DMS53 treated with DMSO at 0.1 percent for 48 hours (cell line): ENCODE measurements around the gene ESR2.
"Not testable (repeated sequence)": the region's sequence is repeated elsewhere in the genome, so short reads cannot be mapped to it uniquely, and the experiment has no call there.

Experiments used
- DNase-seq: peaks from one replicate; lab custom pipeline; 2025; ENCODE audit not compliant: unreplicated experiment; lab: John Stamatoyannopoulos, UW

Gene ESR2

DNA sequence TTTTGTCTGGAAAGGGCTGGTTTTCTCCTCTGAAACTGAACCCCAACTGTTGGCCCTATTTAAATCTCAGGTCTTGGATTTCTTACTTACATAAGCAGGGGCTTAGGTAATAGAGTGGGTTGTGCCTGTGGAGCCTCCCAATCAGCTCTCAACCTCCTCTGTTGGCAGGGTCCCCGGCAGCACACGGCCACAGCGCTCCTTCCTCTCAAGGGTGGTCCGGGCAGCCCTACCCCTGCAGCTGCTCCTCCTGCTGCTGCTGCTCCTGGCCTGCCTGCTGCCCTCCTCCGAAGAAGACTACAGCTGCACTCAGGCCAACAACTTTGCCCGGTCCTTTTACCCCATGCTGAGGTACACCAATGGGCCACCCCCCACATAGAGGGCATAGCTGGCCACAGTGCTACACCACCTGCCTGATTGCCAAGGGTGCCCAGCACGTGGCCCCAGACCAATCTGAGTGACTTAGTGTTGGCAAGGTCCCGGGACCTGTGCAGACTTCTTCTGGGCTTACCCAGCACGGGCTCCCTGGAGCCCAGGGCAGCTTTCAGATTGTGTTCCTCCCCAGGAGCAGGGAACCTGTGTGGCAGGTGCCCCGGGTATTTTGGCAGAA, 68.9 kb downstream of the ESR2 start:
- DNase-seq, result no peak

DNA sequence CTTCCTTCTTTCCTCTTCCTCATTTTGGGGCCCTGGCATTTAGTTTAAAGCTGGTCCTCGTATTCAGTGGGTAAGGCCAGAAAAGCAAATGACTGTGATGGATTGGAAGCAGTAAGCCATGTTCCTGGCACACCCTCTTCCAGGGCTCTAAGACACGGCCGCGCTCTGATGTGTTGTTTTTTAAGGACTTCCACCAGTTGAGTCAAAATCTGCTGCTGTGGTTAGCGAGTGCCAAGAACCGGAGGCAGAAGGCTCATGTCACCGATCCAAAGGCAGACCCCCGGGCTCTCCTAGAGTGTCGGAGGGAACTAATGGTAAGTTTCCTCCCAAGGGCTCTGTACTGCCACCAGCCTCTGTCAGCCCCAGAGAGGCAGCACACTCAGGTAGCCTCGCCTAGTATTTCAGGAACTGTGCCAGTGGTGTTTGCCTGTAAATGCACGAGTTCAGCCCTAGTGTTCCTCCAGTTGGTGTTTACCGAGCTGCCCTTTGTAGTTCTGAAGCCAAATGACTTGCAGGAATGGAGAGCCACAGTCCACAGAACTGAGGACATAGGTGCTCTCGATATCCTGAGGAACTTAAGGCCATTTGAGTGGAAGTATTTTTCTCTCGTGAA, 72.7 kb downstream of the ESR2 start:
- DNase-seq, result no peak

DNA sequence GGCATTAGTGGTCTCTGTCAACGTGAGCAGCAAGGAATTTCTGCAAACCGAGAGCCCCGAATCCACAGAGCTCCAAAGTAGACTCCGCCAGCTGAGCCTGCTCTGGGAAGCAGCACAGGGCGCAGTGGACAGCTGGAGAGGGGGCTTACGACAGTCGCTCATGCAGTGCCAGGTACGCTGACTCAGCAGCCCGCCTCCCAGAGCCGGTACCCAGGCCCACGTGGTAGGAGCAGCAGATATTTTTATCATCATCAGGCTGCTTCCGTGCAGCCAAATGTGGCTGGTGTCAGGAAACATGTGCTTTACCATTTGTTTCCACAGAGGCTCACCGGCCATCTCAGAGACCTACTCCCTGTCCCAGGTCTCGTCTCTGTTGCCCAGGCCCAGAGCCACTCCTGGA, 73.7 kb downstream of the ESR2 start:
- no peak for DNase-seq

DNA sequence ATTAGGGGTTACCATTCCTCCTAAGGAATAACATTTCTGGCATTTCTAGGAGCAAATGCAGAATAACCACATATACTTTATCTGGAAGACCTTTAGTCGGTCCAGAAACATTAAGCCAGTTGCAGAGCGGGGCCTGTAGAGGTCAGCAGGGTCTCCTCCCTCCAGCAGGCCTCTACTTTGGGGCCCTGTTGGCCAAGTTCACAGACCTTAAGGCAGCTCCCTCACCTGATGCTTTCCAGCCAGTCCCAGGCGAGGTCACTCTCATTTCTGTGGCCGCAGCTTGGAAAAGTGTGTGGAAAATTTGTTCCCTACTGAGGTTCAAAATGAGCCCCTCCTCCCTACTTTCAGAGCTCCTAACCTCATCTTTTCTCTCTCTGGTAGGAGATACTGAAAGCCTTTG, 74.1 kb downstream of the ESR2 start:
- DNase-seq, result no peak

- no peak for DNase-seq
These were observed 75.6 kb downstream of the ESR2 start for GRCh38 chr14:64218344-64219240.

DNA sequence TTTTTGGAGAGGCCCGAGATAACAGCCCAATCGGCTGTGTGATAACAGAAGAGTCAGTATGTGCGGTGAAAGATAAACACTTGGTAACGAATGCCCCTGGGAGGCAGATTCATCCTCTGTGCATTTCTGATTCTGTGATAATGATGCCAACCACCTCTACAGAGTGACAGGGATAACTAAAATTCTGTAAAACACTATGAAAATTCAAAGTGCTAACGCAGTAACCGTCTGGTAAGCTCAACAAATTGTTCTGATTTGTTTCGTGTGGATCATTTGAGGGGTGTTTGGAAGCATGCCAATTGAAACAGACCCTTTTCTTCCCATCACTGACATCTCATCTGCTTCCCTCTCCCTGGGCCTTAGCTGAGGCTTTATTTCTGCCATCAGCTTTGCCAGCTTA, 76.3 kb downstream of the ESR2 start:
- no peak for DNase-seq

DNA sequence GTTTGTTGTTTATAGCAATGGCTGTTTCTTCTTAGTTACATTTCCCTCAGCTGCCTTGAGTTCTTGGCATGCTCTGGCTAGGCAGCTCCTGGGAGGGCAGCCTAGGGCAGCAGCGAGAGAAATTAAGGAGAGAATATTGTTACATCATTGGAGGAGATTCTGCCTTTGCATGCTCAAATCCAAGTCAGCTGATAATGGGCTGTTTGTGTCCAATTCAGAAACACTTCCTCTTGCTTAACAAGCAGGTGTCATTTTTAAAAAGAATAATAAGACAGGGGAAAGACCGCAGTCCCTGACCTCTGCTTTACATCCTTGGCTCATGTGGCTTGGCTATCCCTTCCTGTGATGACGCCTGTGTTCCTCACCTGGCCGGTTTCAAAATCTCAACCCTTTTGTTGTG, 76.9 kb downstream of the ESR2 start:
- no peak for DNase-seq

GRCh38 chr14:64215978-64216377, 78.2 kb downstream of the ESR2 start:
- DNase-seq, result no peak

GRCh38 chr14:64215274-64215673, 78.9 kb downstream of the ESR2 start:
- no peak for DNase-seq

- DNase-seq, result no peak
These were observed 80.2 kb downstream of the ESR2 start for GRCh38 chr14:64213853-64214570.

DNA sequence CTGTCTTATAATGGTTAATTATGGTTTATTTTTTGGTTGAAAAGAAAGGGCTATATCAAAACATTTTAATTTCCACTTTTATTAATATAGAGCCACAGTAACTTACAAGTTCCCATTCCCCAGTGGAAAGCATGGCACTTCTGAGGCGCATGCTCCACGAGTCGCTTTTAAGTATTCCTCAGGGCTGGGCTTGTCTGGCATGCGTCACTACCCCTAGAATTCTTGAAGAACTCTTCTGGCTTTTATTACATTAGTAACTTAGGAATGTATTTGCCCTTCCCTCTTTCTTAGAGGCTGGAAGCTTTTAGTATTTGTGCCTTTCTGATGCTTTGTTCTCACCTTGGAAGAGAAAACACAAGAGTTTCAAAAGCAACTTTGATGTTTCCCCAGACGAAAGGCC, 81.1 kb downstream of the ESR2 start:
- DNase-seq, result no peak

DNA sequence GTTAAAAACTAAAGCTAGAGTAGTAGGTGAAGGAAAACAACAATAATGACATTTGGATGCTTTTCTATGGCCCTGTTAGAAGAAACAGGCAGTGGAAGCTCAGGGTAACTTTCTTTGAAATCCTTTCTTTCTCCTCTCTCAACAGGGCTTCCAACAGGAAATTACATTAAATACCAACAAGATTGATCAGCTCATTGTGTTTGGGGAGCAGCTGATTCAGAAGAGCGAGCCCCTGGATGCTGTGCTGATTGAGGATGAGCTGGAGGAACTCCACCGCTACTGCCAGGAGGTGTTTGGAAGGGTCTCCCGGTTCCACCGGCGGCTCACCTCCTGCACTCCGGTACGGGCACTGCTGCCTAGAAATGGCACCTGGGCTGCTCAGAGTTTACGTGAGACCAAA, 81.5 kb downstream of the ESR2 start:
- DNase-seq, result no peak

DNA sequence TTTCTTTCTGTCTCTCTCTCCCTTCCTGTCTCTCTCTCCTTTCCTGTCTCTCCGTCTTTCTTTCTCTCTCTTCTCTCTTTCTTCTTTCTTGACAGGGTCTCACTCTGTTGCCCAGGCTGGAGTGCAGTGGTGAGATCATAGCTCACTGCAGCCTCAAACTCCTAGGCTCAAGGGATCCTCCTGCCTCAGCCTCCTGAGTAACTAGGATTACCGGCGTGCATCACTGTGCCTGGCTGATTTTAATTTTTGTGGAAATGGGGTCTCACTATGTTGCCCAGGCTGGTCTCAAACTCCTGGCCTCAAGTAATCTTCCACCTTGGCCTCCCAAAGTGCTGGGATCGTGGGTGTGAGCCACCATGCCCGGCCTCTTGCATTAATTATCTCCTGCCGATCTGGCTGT, 83.3 kb downstream of the ESR2 start:
- not testable (repeated sequence) for DNase-seq

- no peak for DNase-seq
These were observed 84.0 kb downstream of the ESR2 start for GRCh38 chr14:64210216-64210615.

DNA sequence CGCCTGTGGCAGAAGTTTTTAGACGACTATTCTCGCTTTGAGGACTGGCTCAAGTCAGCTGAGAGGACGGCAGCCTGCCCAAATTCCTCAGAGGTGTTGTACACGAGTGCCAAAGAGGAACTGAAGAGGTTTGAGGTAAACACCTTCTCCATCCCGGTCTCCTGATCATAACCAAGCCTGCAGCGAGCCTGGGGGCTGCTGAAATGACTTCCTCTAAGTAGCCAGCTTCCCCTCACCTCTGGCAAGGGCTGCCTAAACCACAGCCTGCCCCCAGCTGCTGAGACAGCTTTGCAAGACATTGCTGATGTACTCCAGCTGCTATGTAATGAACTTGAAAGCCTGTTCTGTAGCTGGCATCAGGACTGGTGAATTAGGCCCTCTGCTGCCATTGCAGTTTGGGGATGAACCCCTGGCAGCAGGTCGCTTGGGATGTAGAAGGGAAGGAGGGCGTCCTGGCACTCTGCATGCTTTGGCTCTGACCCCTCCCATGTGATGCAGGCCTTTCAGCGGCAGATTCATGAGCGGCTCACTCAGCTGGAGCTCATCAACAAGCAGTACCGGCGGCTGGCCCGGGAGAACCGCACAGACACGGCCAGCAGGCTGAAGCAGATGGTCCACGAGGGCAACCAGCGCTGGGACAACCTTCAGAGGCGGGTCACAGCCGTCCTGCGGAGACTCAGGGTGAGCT, 84.6 kb downstream of the ESR2 start:
- no peak for DNase-seq

DNA sequence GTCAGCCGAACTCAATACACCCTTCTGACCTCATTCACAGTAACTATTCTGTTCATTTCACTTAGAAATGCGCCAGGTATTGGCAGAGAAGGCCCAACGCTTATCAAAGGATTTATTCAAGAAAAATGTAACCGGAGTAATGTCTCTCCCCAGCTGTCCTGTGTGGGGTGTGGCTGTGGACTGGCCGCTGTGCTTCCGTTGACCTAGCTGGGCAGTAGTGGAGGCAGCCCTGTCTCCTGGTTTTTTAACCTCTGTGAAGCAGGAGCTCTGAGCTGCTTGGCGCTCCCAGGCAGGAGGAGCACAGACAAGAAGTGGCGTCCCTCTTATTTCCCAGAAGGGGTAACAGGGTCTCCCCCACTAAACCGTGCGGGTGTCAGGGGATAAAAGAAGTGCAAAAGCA, 85.2 kb downstream of the ESR2 start:
- DNase-seq, result no peak

DNA sequence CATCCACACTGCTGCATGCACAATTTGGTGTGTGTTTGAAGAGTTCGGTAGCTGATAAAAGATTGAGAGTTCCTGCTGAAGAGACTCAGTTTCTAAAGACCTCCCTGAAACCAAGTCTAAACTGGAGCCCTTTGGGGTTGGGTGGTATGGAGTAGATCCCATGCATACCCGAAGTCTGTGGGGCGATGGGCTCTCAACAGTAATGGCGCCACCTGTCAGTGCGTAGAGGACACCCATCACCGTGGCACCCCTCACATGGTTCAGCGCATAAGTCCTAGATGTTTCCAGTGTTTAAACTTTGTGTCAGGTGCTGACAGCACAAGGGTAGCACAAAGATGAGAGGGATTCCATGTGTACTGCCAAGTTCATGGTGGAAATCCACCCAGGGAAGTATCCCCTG, 85.9 kb downstream of the ESR2 start:
- no peak for DNase-seq

DNA sequence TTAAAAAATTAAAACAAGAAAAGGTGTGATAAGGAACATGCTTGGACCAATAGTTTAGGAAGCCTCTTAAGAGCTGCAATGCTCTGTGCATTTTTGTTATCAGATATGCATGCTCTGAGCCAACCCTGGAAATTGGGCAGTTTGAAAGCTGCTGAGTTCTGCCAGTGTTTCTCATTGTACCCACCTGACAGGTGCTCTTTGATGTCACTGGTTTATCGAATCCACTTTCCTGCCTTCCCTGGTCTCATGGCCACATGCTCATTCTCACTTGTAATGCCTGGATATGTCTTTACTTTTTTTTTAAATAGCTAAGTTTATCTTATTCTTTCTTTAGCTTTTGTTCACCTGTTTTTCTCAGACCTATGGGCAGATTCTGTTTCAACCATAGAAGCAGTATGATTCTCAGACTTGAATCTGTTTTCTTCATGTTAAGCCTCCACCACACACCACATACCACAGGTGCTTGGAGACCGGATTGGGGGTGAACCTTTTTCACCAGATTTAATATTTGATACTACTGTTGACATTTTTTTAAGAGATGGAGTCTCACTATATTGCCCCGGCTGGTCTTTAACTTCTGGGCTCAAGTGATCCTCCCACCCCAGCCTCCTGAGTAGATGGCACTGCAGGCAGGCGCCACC, 90.7 kb downstream of the ESR2 start:
- no peak for DNase-seq

GRCh38 chr14:64202716-64203115, 91.5 kb downstream of the ESR2 start:
- DNase-seq, result no peak

DNA sequence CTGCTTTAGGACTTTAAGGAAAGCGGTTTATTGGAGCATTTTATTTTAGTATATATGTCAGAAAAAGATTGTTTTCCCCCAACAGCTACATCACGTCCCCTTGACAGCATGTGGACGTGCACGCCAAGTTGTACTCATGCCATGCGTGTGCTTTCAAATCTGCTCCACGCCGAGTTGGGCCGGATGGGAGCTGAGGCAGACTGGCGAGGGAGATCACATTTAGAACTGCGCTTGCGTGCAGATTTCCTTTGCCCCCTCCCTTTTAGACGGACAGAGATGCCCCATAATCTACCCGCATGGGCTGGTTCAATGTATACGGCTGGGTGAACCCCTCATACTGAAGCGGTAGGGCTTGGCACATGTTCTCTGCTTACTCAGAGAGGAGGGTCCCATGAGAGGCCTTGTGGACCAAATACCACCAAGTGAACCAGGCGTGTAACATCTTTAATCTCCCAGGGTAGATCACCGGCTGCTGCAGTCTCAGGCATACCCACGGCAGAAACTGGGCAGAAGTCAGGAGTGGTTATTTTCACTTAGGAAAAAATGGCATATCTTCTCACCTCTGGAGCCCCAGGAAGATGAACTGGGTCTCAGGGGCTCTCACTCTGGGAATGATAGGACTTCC, 92.1 kb downstream of the ESR2 start:
- DNase-seq, result no peak
